ENCODE measurements around the gene FBXW8.

The FBXW8 gene

GRCh38 chr12:117011988-117012805 is 101.4 kb downstream of the FBXW8 start:
- no peak for DNase-seq (ENCODE audit: low read depth)
- H3K4me3 ChIP-seq (ENCODE audit: low read depth, low read length), result no peak overlapping the region
- no peak for TF ChIP-seq CTCF (IDR thresholded peaks at IDR 0.05; ENCODE audit: low read depth, low read length, missing control alignments)

- TF ChIP-seq CTCF (IDR thresholded peaks at IDR 0.05; ENCODE audit: low read depth, low read length, missing control alignments), result no peak
These were observed 103.0 kb downstream of the FBXW8 start for GRCh38 chr12:117013726-117014125.

GRCh38 chr12:117014342-117014887 is 103.7 kb downstream of the FBXW8 start:
- H3K4me3 ChIP-seq (ENCODE audit: low read depth, low read length), result no peak overlapping the region
- DNase-seq (ENCODE audit: low read depth), result no peak
- TF ChIP-seq CTCF (IDR thresholded peaks at IDR 0.05; ENCODE audit: low read depth, low read length, missing control alignments), result no peak

More at GRCh38 chr12:117013726-117014125, 103.0 kb downstream of the FBXW8 start:
- no peak for DNase-seq (ENCODE audit: low read depth)
- H3K4me3 ChIP-seq (ENCODE audit: low read depth, low read length), result no peak overlapping the region

GRCh38 chr12:117015811-117016210 is 105.1 kb downstream of the FBXW8 start:
- no peak overlapping the region for H3K4me3 ChIP-seq (ENCODE audit: low read depth, low read length)
- TF ChIP-seq CTCF (IDR thresholded peaks at IDR 0.05; ENCODE audit: low read depth, low read length, missing control alignments), result no peak

GRCh38 chr12:117017807-117018206 is 107.1 kb downstream of the FBXW8 start:
- DNase-seq (ENCODE audit: low read depth), result no peak
- H3K4me3 ChIP-seq (ENCODE audit: low read depth, low read length), result no peak overlapping the region
- no peak for TF ChIP-seq CTCF (IDR thresholded peaks at IDR 0.05; ENCODE audit: low read depth, low read length, missing control alignments)

More at GRCh38 chr12:117015811-117016210, 105.1 kb downstream of the FBXW8 start:
- DNase-seq (ENCODE audit: low read depth), result no peak

- no peak for TF ChIP-seq CTCF (IDR thresholded peaks at IDR 0.05; ENCODE audit: low read depth, low read length, missing control alignments)
- DNase-seq (ENCODE audit: low read depth), result no peak
- H3K4me3 ChIP-seq (ENCODE audit: low read depth, low read length), result no peak overlapping the region
These were observed 107.5 kb downstream of the FBXW8 start for GRCh38 chr12:117018276-117018675.

All from GM12864 (cell line).